Amygdala (tissue), 56 donors: ENCODE measurements around the gene SLC4A8.
"Not testable (repeated sequence)": the region's sequence is repeated elsewhere in the genome, so short reads cannot be mapped to it uniquely, and the experiment has no call there.

ENCODE experiments used
- DNase-seq, 56 donors: peaks; one replicate each; lab custom pipeline; 2025; lab: John Stamatoyannopoulos, UW

SLC4A8 gene

GRCh38 chr12:51421266-51421884 lies 3.3 kb upstream of the SLC4A8 start:
- peak in 37 of 56 donors; percentile 7 to 73 (median 33) for DNase-seq

DNA sequence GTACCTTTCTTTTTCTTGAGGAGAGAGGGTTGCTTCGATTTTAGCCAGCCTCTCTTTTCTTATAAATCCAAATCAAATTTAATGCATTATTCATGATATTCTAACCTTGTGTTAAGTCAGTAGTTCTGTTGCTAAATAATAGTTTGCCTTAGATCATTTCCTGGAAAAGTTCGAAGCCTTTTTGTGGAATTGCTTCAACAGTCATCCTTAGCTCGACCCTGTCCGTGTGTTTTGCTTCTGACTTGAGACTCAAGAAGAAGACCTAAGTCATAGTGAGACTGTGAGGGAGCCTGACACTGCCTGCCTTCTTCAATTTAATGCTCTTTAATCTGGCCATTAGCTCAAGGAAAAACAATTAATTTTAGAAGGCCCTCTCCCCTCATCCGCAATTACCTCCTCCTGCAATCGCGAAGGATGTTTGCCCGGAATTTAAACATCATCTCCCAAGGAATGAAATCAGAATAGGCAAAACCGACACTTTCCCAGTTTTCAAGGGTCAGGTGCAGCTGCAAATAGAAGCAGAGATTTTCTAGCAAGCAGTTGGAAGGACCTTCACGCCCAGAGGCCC lies 453 bp upstream of the SLC4A8 start:
- DNase-seq, result no peak

GRCh38 chr12:51428256-51428655 lies 3.6 kb downstream of the SLC4A8 start:
- DNase-seq, result no peak

DNA sequence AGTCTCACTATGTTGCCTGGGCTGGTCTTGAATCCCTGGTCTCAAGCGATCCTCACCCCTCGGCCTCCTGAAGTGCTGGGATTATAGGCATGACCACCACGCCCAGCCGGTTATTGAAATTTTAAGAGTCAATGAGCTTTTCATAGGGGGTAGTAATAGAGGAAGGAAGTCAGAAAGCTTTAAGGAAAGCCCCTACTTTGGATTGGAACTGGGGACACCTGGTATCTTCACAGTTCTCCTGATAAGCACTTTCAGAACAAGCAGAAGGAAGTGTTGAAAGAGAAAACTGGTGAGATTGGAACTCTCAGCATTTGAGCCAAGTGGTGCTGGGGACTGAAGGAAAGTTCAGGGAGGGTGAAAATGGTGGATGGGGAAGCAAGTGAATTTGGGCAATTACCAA lies 5.1 kb downstream of the SLC4A8 start:
- no peak for DNase-seq

GRCh38 chr12:51430196-51430895 lies 5.7 kb downstream of the SLC4A8 start:
- DNase-seq, result no peak

GRCh38 chr12:51432921-51433320 lies 8.3 kb downstream of the SLC4A8 start:
- DNase-seq, result no peak

DNA sequence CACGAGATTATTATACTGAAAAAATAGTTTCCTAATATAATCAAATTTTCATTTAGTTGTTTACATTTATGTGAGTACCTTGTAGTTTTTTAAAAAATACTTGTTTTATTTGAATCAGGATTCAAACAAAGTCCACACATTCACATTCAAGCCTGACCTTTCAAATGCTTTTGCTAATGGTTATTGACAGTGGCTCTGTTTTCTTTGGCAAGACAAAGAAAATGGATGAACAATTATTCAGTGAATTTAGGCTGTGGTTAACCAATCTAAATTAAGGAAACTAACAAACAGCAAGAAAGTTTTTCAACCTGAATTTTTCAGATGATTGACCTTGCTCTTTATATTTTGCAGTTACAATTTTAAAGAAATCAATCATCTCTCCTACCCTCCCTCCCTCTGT lies 9.7 kb downstream of the SLC4A8 start:
- DNase-seq, result no peak

DNA sequence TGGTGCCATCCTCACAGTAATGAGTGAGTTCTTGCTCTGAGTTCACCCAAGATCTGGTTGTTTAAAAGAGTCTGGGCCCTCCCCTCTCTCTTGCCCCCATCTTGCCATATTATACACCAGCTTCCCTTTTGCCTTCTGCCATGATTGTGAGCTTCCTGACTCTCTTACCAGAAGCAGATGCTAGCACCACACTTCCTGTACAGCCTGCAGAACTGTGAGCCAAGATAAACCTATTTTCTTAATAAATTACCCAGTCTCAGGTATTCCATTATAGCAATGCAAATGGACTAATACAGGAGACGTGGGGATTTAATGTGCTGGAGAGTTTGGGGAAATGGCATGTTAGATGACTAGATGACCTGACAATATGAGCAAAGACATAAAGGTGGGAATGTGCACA lies 12.8 kb downstream of the SLC4A8 start:
- no peak for DNase-seq

DNA sequence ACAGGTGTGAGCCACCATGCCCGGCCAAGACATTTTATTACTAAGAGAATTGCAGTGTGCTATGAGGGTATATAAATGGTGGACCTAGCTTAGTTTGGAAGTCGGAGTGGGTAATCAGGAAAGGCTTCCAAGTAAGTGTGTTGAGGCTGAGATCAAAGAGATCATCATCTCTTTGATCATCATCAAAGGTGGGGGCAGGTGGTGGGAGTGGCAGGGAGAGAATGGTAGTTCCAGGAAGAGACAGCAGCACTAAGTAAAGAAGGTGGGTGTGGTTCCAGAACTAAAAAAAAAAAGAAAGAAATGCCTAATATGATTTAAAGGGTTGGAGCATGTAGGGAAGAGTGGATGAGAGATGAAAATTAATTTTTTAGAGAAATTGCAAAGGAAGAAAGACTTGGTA lies 14.7 kb downstream of the SLC4A8 start:
- DNase-seq, result no peak

- peak in 19 of 56 donors; percentile 3 to 74 (median 21) for DNase-seq
These were observed 17.0 kb downstream of the SLC4A8 start for GRCh38 chr12:51441583-51441982.

GRCh38 chr12:51442324-51442723 lies 17.7 kb downstream of the SLC4A8 start:
- peak in 7 of 56 donors; percentile 6 to 34 (median 20) for DNase-seq

GRCh38 chr12:51443573-51443972 lies 18.9 kb downstream of the SLC4A8 start:
- DNase-seq, result no peak

- no peak for DNase-seq
These were observed 24.1 kb downstream of the SLC4A8 start for GRCh38 chr12:51448618-51449256.

DNA sequence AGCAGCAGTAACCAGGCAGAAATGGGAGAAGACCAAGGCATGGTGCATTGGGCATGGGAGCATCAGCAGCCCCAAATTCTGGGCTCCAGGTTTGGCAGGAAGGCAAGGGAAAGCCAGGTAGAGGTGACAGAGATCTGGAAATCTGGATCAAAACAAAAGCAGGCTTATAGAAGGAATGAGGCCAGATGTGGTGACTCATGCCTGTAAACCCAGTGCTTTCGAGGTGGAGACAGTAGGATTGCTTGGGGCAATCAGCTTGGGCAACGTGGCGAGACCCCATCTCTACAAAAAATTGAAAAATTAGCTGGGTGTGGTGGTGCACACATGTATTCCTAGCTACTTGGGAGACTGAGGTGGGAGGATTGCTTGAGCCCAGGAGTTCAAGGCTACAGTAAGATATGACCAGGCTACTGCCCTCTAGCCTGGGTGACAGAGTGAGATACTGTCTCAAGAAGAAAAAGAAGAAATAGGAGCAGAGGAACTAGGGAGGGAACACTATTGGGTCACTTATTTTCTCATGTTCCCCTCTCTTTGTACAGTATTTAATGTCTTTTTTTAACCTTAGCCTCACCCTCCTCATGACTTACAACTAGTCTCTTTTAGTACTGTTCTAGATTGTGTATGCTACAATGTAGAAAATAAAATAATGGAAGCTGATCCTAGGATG lies 25.1 kb downstream of the SLC4A8 start:
- no peak for DNase-seq

- no peak for DNase-seq
These were observed 25.7 kb downstream of the SLC4A8 start for GRCh38 chr12:51450333-51450732.

DNA sequence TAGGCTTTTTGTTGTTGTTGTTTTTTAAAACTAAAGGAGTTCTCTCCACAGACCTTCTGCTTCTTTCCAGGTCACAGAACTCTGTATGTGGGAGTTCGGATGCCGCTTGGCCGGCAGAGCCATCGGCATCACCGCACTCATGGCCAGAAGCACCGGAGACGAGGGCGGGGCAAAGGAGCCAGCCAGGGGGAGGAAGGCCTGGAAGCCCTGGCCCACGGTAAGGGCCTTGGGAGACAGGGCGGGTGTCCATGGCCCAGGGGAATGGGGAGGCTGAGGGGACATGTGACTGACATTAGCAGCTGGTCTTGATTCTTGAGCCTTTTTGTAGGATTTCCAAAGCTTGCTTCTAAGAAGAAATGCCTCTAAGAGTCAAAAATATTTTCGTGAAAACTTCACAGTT lies 26.2 kb downstream of the SLC4A8 start:
- DNase-seq, result no peak

GRCh38 chr12:51454016-51454415 lies 29.4 kb downstream of the SLC4A8 start:
- not testable (repeated sequence) for DNase-seq

GRCh38 chr12:51455050-51455449 lies 30.4 kb downstream of the SLC4A8 start:
- not testable (repeated sequence) for DNase-seq

- no peak for DNase-seq
These were observed 34.0 kb downstream of the SLC4A8 start for GRCh38 chr12:51458635-51459034.

- no peak for DNase-seq
These were observed 35.9 kb downstream of the SLC4A8 start for GRCh38 chr12:51460519-51460918.

DNA sequence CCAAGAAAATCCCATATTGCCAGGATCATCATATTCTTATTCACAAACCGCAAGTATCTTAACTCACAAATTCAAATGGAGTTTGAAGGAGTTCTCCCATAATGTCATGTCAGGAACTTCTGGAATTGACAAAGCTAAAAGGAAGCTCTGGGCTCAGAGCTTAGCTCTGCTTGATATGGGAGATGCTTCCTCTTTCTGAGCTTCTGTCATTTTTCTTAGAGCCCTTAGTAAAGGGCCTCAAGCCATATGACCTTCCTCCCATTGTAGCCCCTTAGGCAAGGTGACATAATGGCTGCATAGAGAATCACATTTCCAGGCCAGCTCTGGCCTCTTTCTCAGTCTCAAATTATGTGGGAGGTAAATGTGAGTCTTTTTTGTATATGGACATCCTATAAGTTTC lies 40.9 kb downstream of the SLC4A8 start:
- DNase-seq, result no peak
